Left ventricle myocardium superior (tissue), 1 donor: ENCODE measurements around the gene RTL10. TPM values are rescaled to one million over a fixed set of nuclear protein-coding genes. Genes with fewer than 3 reads are reported as not detected.
A peak's percentile ranks its signal among the peaks of the same experiment; 100 is the strongest.
"Not testable (repeated sequence)": the region's sequence is repeated elsewhere in the genome, so short reads cannot be mapped to it uniquely, and the experiment has no call there.

Experiments
- ATAC-seq: fragments of 200-7000 bp; cut with Tn5 transposase; one replicate; pipeline ENCODE4 v1.9.1; 2020; ENCODE audit warnings: mild to moderate bottlenecking, moderate library complexity
- DNase-seq: peaks from one replicate; pipeline ENCODE4 v3.0.0-alpha.2; 2020
- intact Hi-C: fragments of 100-400 bp; cut with micrococcal nuclease; formaldehyde crosslinking; loops from one replicate; pipeline ENCODE4 v1.11.0; 2022
- total RNA-seq: library from RNA; stranded (reverse); fragmentation: NEBNext Ultra II Directional; extraction: Animal tissue kit (Norgen Biotek cat#: 25700); gene quantifications from one replicate; pipeline ENCODE4 v1.2.1, GENCODE V29; 2021
- donor health status: DM: no; HTN: yes; CAD: no; lungs with severe emphysema.

Gene RTL10
- total RNA-seq, 1 donor from 2014 or later, result 8.0 TPM

DNA sequence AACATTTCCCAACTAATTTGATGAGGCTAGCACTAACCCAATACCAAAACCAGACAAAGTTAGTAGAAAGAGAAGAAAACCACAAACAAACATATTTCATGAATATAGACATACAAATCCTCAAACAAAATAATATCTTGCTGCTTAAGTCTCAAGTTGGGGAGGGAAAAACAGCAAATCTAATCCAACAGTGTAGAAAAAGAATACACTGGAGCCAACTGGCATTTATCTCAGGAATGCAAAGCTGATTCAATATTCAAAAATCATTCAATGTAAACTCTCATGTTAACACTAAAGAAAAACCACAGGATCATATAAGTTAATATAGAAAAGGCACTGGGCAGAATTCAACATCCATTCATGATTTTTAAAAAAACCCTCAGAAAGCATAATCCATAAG is 18.2 kb downstream of the RTL10 start:
- ATAC-seq, result no peak

DNA sequence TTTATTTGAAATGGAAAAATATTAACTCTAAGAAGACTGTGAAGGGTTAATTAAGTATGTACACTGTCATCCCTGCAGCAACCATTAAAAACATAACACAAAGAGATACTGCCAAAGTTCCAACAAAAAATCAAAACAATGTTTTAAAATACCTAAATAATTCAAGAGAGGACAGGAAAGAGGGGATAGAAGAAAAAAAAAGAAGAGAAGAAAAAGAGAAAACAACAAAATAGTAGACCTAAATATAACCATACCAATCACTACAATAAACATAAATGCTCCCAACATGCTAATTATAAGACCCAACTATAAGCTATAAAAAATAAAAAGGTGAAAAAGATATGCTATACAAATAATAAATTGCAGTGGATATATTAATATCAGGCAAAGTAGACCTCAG is 20.1 kb downstream of the RTL10 start:
- no peak for ATAC-seq
- no peak for DNase-seq
- intact Hi-C loops, result no loop called here

More for the DNA sequence above, 18.2 kb downstream of the RTL10 start:
- DNase-seq, result no peak
- intact Hi-C loops, result no loop called here

DNA sequence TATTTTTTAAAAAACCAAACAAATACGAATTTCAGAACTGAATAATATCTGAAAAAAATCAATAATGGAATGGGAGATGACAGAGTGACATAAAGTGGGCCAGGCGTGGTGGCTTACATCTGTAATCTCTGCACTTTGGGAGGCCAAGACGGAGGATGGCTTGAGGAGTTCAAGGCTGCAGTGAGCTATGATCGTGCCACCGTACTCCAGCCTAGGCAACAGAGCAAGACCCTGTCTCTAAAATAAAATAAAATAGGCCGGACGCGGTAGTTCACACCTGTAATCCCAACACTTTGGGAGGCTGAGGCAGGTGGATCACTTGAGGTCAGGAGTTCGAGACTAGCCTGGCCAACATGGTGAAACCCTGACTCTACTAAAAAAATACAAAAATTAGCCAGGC is 21.3 kb downstream of the RTL10 start:
- DNase-seq, ATAC-seq, intact Hi-C loops: not testable (repeated sequence)

DNA sequence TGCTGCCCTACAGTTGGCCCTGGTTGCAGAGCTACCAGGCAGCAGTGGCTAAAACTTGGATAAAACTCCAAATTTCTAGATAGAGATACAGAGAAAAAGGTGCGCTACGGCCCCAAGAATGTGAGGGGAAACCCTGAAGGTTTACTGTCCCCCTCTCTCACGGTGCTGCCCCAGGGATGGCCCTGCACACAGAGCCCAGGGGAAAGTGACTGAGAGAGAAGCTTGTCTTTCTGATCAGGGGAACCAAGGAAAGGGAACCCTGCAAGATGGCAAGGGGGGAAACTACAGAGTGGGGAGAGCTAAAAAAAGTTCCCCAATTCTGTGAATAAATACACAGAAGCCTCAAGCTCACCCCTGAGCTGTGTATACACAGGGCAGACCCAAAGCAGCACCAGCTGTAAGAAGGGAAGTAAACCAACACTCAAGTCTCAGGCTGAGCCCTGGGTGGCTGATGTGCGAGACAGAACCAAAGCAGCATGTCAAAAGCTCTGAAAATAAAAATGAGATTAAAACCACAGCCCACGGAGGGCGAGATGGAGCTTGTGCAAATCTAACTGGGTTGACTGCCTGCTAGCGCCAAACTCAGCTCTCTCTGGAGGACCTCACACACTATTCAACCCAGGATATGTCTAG is 22.1 kb downstream of the RTL10 start:
- DNase-seq (no peak), ATAC-seq (no peak)
- intact Hi-C loops, result no loop called here

DNA sequence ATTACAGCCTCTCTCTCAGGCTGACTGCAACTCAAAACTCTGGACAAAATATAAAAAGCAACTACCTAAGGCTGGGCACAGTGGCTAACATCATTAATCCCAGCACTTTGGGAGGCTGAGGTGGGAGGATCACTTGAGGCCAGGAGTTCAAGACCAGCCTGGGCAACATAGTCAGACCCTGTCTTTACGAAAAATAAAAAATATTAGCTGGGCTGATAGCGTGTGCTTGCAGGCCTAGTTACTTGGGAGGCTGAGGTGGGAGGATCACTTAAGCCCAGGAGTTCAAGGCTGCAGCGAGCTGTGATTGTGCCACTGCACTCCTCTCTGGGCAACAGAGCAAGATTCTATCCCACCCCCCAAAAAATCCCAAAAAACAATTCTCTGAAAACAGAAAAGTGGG is 22.7 kb downstream of the RTL10 start:
- DNase-seq, intact Hi-C loops, ATAC-seq: not testable (repeated sequence)

DNA sequence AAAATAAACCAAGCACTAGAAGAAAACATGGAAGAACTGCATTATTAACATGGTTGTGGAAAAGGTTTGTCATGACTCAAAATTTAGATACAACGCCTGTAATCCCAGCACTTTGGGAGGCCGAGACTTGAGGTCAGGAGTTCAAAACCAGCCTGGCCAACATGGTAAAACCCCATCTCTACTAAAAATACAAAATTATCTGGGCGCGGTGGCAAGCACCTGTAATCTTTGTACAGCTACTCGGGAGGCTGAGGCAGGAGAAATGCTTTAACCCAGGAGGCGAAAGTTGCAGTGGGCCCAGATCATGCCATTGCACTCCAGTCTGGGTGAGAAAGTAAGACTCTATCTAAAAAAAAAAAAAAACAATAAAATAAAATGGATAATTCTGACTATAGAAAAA is 23.7 kb downstream of the RTL10 start:
- DNase-seq (no peak), ATAC-seq (no peak)
- intact Hi-C loops, result no loop called here

DNA sequence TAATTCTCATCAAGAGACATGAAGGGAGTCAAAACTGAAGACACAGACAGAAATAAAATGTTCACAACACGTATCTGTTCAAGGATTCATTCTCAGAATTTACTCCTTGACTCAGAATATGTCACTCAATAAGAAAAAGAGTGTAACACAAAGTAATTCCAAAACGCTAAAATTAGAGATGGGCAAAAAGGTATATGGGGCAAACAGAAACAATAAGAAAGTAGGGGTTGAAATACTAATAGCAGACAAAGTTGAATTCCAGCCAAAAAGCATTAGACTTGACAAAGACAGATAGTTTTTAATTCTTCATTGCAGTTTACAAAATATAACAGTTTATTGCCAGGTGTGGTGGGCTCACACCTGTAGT is 26.7 kb downstream of the RTL10 start:
- intact Hi-C loops, result no loop called here
- DNase-seq, result no peak
- no peak for ATAC-seq

DNA sequence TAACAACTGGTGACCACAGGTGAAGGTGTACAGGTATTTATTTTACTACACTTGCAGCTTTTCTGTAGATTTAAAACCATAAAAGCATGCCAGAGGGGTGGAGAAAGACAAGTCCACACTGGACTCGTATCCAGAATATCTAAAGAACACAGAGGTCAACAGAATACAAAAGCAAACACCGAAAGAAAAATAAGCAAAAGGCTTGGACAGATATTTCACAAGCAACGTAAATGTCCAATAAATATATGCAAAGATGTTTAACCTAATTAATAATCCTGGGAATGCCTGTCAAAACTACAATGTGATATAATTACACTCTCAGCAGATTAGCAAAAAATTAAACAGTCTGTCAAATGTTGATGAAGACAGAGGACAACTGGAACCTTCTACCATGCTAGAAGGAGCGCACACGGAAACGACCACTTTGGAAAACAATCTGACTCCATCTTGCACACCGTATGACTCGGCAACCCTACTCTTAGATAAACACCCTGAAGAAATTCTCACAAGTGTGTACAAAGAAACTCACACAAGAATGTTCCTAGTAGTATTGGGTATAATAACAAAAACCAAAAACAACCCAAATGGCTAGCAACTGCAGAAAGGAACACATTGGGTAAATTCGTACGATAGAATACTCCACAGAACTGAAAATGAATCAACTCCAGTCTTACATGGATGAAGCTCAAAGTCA is 27.2 kb downstream of the RTL10 start:
- no peak for DNase-seq
- no peak for ATAC-seq
- intact Hi-C loops, result no loop called here

DNA sequence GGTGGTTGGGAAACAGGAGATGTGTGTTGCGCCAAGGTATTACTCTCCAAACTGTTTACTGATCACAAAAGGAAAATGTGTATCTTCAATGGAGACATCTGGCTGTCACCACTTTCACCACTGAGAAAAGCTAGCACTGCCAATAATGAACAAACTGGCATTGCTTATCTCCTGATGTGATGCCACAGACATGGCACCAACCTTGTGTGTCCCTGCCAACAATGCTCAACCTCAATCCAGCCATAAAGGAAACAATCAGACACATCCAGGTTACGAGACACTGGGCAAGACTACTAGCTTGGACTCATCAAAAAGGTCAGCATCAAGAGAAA is 28.1 kb downstream of the RTL10 start:
- ATAC-seq (no peak), DNase-seq (no peak)
- intact Hi-C loops, result no loop called here

DNA sequence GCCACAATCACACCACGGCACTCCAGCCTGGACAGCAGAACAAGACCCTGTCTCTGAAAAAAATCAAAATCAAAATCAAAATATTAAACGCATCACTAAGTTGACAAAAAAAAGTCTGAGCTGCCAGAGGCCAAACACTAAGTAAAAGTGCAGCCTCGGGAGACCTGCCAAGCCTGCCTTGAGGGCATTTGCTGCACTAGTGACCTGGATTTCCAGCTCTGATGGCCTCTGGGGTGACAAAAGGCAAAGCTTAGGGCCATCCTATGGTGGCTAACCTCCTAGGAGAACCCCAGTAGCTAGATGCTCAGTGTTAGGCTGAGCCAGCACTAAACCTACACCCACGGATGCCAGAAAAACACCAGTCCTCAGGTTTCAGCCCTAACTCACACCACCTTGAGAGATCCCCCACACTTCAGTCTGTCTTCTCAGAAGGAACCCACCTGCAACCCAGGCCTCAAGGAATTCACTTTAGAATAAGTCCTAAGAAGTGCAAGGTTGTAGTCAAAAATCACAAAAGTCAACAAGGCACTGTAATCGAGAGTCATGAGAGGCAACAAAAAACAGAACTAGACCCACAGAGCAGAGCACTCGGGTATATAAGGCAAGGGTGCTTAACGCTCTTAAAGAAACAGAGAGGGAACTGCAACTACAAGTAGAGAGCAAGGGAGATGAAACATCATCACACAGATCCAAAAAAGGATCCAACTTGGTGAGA is 28.6 kb downstream of the RTL10 start:
- ATAC-seq (no peak), DNase-seq (no peak)
- intact Hi-C loops, result no loop called here

DNA sequence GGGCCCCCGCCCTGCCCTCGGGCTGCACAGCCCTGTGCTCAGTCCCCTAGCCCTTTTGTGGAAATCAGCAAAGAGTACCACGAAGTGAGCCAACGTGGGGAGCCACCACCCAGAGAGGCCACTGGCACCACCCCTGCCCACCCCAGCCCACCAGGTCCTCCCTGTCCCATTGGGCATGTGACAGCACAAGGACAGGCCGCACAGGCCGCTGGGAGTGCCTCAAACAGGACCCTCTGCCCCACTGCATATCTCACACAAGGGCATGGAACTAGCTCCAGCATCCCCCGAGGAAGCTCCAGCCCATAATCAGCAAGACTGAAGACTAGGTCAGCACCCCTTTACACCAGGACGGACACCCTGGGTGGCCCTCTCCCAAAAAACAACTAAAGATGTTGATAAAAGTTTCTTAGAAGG is 29.7 kb downstream of the RTL10 start:
- ATAC-seq, result no peak
- intact Hi-C loops, result no loop called here
- no peak for DNase-seq

DNA sequence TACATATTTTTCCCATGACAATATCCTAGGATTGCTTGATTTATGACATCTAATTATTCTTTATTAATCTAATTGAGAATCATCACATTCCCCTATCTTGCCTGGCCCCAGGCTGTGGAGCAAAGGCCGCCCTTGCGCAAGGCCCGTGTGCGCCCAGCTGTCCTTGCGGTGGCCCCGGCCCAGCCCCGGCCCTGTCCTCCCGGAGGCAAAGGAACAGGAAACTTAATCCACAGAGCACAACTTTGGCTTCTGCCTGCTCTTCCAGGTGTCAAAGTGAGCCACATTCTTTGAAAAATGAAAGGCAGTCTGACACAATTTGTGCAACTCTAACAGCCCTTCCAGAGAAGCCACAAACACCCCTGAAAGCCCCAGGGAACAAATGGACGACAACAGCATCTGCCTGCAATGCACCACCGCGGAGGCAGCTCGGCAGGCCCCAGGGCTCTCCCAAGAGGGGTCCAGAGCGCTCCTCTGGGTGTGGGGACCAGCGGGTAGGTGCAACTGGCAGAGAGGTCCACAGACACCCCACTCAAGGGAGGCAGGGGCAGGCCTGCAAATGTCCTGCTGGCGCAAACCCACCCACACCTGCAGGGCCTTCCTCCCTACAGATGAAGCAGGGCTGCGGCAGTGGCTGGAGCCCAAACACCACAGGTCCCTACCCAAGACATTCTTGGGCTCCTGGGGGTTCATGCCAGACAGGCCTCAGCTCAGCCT is 30.3 kb downstream of the RTL10 start:
- intact Hi-C loops, result no loop called here
- ATAC-seq (no peak), DNase-seq (no peak)

DNA sequence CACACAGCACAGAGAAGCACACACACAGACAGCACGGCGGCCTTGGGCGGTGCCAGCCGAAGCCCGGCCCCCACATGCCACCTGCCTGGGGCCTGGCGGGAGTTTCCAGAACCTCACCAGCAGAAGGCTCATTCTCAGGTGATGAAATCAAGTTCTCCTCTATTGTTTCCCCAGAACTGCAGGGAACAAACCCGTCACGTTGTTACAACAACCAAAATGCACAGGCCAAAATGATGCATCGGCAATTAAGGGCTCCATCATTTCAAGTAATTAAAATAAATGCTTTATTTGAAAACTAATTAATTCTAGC is 30.8 kb downstream of the RTL10 start:
- ATAC-seq (no peak), DNase-seq (no peak)
- intact Hi-C loops, result no loop called here

DNA sequence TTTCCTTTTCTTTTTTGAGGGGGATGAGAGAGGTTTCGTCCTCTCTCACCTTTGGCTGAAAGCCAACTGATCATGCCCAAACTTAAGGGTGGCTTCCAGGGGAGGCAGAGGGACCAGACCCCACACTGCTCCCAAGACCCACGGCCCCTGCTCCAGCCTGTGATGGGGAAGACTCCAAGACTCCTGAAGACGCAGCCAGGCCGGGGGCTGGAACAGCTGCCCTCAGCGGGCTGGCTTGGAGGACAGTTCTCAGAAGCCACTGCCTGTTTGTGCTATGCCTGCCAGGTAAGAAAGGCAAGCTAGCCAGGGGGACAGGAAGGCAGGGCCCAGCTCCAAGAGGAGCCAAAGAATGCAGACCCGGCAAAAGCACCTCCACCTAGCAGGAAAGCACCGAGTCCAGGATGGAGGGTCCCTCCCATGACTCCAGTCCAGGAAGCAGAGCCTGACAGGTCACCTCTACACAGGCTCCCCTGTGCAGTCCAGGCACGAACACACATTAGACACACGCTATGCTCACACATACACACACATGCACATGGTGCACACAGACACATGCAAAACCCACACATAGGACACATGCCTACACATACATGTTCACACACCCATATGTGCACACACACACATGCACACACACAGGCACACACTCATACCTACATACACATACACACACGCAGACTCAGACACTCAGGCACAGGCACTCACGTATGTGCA is 31.3 kb downstream of the RTL10 start:
- intact Hi-C loops, result no loop called here
- ATAC-seq (no peak), DNase-seq (no peak)

DNA sequence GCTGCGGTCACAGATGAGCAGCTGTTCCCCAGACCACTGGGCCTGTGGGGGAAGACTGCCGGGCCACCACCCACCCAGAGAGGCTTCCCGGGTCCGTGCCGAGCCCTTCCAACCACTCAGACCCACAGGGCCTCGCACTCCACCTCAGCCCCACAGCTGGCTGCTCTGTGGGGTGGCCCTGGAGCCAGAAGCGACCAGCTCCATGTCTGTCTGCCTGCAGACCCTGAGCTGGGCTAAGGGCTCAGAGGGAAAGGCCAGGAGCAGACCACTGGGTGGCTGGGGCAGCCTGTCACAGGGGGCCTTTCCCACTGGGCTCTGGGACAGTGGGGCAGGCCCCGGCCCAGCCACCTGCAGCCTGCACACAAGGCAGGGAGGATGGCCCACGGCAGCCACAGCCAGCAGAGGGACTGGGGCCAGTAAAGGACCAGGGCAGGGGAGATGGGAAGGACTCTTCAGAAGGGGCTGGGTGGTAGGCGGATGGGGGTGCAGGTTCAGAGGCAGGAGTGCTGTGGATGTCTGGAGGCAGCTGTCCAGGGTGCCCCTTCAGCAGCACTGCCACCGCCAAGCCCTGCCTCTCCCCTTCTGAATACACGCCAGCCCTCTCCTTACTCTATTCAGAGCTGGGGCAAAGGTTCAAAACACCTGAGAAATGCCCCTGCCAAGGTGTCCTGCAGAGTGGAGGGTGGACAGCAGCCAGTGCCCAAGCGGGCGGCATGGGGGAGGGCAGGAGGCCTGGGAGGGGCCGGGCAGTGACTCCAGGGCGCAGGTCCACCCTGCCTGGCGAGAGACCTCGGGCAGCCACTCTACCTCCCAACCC is 32.2 kb downstream of the RTL10 start:
- ATAC-seq, result no peak
- DNase-seq, result peak; percentile 15
- intact Hi-C loops, result no loop called here

DNA sequence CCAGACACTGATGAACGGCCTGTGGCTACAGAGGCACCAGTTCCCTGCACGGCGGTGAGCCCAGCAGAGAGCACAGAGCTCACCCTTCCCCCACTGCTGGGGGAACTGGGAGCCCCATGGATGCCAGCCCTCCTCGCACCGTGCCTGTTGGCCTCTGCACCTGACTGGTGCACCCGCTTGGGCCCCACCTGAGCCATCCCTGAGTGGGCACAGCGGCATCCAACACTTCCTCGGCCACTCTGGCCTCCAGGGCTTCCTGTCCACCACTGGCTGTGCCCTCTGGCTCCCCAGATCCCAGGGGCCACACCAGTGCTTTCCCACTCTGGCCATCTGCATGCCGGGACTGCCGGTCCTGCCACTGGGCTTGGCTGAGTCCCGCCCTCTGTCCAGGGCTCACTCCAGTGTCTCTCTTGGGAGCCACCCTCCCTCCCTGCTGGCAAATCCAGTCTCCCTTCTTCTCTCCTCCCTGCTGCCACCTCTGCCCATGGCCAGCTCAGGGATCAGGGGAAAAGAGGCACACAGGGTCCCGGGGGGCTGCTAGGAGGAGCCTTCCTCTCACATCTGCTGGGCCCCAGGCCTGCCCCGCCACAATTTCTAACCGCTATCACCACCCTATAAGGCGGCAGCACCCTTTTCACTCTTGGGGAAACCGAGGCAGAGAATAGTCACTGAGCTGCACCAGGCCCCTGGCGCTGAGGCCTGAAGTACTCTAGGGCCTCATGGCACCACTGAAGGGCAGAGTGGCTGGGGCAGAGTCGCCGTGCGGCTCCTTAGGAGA is 33.0 kb downstream of the RTL10 start:
- DNase-seq (no peak), ATAC-seq (no peak)
- intact Hi-C loops, result no loop called here

DNA sequence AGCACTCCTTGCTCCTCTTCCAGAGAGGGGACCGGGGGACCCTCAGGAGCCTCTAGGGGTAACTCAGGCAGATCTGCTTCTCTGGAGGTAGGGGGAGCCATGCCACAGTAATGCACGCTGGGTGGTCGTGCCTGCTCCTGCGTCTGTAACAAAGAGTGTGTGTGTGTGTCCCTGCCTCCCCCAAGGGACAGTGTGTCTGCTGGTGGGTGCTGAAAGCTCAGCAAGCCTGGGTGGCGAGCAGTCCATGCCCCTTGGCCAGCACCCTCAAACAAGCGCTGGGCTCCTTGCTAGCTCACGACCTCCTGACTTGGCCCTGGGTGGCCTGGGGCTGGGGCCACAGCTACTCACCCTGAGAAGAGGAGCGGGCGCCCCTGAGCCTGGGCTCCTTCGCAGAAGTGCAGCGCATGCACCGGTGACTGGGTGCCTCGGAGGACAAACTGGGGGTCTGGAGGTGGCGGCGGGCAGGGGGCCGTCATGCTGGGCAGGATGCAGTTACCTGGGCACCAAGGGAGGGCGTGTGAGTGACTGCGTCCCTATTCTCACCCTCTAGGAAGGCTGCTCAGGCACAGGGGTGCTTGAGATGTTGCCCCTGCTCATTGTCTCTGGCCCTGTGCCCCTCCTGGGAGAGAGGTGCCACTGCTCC is 33.7 kb downstream of the RTL10 start:
- ATAC-seq (no peak), DNase-seq (no peak)
- intact Hi-C loops, result no loop called here
